ENCODE measurements around the gene PHF23.
A peak's percentile ranks its signal among the peaks of the same experiment; 100 is the strongest.

Gene PHF23

GRCh38 chr17:7237761-7238419 lies 1.4 kb downstream of the PHF23 start:
- peak; percentile 80 for DNase-seq

- DNase-seq = no peak
Observed at GRCh38 chr17:7237266-7237760, 1.9 kb downstream of the PHF23 start.

GRCh38 chr17:7236808-7237207 lies 2.4 kb downstream of the PHF23 start:
- DNase-seq = no peak

GRCh38 chr17:7235693-7236665 lies 3.3 kb downstream of the PHF23 start:
- DNase-seq = no peak

- peak; percentile 95 for DNase-seq
Observed at GRCh38 chr17:7234083-7234951, 4.9 kb downstream of the PHF23 start, which contains the start of gene DVL2. TSS of gene DVL2 (minus strand) at chr17:7234517. CDS start at chr17:7234262, 255 bp downstream.

- DNase-seq = no peak
Observed at GRCh38 chr17:7233701-7234082, 5.6 kb downstream of the PHF23 start.

- DNase-seq = no peak
Observed at GRCh38 chr17:7232114-7232513, 7.1 kb downstream of the PHF23 start.

- no peak for DNase-seq
Observed at GRCh38 chr17:7229504-7229903, 9.8 kb downstream of the PHF23 start.

GRCh38 chr17:7228920-7229319 lies 10.3 kb downstream of the PHF23 start:
- no peak for DNase-seq

- DNase-seq = no peak
Observed at GRCh38 chr17:7226721-7227710, 12.2 kb downstream of the PHF23 start.

- no peak for DNase-seq
Observed at GRCh38 chr17:7225711-7226331, 13.4 kb downstream of the PHF23 start.

- no peak for DNase-seq
Observed at GRCh38 chr17:7224661-7225111, 14.6 kb downstream of the PHF23 start.

GRCh38 chr17:7224110-7224509 lies 15.1 kb downstream of the PHF23 start:
- DNase-seq = no peak

GRCh38 chr17:7223375-7223774 lies 15.9 kb downstream of the PHF23 start:
- no peak for DNase-seq

- DNase-seq = no peak
Observed at GRCh38 chr17:7222972-7223292, 16.3 kb downstream of the PHF23 start.

GRCh38 chr17:7222093-7222971 lies 16.9 kb downstream of the PHF23 start:
- no peak for DNase-seq

GRCh38 chr17:7221278-7222092 lies 17.8 kb downstream of the PHF23 start:
- no peak for DNase-seq

GRCh38 chr17:7220593-7221277 lies 18.5 kb downstream of the PHF23 start:
- DNase-seq = peak; percentile 56

Data from activated gamma-delta T cell treated with Interleukin-2 at 50 U/mL for 16 hours (primary cell).